GM21423 (cell line): ENCODE measurements around the gene HCN1.
"Not testable (repeated sequence)": the region's sequence is repeated elsewhere in the genome, so short reads cannot be mapped to it uniquely, and the experiment has no call there.

ENCODE experiments used
- ATAC-seq: cut with Tn5 transposase; IDR thresholded peaks from one replicate; pipeline ENCODE4 v1.9.1; 2021; ENCODE audit warnings: mild to moderate bottlenecking, moderate library complexity; ENCODE audit not compliant: unreplicated experiment

Gene HCN1

DNA sequence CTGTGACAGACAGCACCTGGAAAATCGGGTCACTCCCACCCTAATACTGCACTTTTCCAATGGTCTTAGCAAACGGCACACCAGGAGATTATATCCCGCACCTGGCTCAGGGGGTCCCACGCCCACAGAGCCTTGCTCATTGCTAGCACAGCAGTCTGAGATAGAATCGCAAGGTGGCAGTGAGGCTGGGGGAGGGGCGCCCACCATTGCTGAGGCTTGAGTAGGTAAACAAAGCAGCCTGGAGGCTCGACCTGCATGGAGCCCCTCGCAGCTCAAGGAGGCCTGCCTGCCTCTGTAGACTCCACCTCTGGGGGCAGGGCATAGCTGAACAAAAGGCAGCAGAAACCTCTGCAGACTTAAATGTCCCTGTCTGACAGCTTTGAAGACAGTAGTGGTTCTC, 383.6 kb downstream of the HCN1 start:
- ATAC-seq, result not testable (repeated sequence)

DNA sequence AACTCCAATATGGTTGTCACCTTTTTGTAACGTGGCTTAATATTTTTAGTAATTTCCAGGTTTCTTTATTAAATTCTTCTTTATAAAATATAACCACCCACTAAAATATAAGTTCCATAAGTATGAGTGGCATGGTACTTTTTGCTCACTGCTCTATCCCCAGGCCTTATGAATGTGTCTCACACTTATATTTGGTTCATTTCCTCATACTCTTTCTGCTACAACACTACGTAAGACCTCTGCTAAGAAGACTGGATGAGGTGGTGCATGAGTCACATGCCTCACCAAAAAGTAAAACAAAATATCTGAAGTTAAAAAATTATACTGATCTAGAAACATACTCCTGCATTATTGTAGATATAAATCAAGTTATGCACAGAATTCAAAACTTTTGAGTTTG, 400.9 kb downstream of the HCN1 start:
- ATAC-seq, result no peak

DNA sequence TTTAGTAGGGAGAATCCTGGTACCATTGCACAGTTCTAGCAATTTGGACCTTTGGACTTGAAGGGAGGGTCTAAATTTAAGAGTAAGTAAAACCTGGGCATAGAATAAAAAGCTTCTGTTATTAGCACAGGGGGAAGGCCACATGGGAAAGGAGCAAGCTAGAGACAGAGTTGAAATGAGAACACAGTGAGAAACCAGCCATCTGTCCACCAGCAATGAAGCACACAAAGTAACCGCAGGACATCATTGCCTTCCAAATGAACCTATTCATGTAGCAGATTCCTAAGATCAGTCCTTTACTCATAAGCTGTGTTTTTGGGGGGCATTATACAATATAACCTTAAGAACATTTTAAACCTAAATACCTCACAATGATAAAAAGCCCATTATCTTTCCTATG, 407.4 kb downstream of the HCN1 start:
- no peak for ATAC-seq

DNA sequence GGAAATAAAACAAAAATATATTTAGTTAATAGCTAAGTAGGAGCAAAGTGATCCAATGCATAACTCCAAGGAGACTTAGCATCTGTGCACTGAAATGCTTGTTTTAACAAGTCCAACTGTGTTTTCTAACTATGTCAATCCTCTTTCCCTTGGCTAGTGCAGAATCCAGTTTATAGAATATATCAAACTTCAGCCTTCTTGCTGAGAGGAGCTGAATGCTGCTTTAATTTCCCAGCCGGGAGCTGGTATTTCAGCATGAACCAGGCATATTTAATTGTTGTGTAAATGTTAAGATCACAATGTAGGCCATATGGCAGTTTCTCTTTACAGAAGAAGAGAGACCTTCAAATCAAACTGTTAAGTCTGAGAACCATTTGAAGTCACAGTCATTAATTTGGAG, 411.7 kb downstream of the HCN1 start:
- ATAC-seq, result no peak

DNA sequence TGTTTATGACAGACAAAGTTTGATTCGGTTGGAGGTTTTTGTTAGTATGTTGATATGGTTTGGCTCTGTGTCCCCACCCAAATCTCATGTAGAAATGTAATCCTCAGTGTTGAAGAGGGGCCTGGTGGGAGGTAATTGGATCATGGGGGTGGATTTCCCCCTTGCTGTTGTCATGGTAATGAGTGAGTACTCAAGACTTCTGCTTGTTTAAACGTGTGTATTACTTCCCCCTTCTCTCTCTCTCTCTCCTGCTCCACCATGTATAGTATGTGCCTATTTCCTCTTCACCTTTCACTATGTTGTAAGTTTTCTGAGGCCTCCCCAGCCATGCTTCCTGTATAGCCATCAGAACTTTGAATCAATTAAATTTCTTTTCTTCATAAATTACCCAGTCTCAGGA, 415.1 kb downstream of the HCN1 start:
- no peak for ATAC-seq

DNA sequence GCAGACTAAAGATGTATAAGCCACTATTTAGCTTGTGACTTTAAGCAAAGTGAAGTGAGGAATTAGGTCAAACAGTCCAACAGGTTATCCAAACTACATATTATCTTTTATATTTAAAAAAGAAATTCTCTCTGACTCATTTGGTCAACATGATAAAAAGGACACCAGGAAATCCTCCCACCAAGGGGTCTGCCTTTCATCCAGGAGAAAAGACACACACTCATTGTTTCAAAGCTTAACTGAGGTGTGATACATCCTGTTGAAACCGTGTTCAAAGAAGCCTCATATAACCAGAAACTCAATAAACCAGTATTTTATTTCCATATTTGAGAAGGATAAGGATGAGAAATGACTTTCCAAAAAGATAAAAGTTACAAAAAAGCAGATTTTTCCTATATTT, 417.1 kb downstream of the HCN1 start:
- ATAC-seq, result no peak

DNA sequence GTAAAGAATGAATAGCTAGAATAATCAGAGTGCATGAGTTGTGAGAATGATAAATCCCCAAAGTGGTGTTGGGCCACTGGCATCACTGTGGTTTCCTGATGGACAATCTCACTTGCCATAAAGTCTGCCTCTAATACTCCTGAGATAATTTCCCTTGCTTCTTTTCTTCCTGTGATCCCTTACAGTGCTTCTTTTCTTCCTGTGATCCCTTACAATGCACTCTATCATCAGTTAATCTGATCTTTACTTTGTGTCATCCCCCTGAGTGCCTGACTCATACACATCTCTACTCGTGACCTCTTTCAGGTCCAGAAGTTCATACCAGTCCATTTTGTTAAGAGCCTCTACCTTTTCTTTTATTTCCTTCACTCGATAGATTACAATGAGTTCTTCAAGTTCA, 418.3 kb downstream of the HCN1 start:
- ATAC-seq, result no peak

DNA sequence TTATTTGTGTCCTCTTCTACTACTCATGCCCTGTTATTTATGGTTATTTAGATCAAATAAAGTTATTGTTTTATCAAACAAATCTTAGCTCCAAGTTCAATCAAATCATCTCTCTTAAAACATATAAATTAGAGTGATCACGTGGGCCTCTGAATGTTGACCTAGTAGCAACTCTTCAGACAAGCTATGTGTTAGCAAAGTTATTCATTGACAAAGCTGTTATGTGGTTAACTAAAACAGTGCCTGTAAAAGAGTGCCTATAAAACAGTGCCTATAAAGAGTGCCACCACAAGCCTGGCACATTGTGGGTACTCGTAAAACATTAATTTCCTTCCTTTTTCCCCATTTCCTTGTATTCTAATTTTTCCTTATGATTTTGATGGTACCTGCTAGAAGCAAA, 421.9 kb downstream of the HCN1 start:
- ATAC-seq, result no peak

DNA sequence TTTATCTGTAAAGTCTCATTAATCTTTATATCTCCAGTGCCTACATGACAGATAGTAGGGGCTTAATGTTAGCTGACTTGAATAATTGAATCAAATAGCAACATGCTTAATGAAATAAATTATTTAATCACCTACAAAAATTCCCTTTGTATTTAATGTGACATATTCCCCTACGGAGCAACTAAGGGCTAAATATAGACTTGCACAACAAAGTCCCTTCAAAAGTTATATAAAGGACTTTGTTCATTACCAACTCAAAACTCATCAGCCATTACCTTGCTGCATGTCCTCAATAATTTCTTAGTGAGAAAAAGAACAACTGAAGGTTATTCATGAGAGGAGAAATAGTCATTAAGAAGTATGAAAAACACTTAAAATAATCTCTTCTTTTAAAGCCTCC, 424.6 kb downstream of the HCN1 start:
- ATAC-seq, result no peak

DNA sequence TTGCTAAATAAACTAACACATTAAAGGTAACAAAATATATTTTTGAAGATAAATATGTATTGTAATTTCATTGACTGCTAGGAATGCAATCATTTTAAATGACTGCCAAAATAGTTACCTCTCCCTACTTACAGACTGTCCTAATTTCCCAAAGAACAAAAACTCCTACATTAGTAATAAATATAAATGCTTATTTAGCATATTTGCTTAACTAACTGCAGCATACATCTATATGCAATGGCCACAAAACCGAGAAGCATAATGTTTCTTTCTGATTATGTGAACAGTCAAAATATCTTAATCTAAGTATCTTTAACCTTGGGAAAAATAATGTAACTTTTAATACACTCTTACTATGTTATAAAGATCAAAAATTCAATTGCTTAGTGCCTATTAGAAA, 431.7 kb downstream of the HCN1 start:
- no peak for ATAC-seq

DNA sequence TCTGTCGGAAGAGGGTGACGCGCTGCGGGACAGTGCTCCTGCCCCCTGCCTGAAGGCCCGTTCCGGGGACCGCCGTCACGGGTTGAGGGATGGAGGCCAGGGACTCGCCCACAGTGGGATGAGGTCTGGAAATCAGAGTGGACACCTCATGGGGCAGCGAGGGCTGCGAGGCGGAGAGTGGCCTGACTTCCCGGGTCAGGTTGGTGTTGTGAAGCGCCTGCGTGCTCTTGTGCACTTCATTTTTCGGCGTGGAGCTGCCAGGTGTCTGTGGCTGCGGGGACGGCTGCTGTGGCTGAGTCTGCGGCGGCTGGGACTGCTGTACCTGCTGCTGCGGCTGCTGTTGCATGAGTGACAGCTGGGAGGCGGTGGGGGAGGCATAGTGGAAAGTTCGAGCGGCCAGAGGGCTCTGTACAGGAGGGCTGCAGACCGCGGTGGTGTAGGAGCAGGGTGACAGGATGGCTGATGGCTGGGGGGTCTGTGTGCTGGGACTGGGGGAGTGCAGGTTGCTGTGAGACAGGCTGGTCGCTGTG, 434.1 kb downstream of the HCN1 start:
- no peak for ATAC-seq

DNA sequence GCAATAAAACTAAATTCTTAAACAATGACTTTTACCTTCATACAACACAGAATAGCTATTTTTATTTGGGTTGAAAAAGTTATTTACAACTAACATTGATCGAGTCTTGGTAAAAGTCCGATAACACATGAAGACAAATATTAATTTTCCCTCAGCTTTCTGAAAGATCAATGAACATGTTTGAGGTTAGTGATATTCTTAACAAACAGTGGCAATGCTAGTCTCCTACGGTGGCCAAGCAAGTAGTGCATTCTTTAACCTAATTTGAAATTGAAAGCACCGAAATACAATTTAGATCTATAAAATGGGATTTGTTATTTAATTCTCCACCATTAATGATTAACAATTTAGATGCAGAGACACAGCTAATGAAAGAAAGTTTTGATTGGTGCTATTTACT, 435.1 kb downstream of the HCN1 start:
- ATAC-seq, result no peak

DNA sequence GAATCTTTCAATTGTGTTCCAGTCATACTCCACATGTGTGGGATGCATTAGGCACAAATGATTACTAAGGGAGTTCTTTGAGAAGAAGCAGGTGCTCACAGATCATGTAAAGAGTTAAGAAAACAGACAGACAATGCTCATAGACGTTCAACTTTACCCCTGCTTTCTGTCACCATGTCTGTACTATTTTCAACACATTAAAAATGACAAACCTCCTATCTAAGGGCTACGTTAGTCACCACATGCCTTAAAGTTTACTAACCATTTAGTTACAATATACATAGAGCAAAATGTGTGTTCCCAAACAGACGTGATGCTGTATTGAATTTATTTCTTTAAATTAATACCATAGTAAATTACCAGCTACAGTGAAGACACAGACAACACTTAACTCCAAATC, 435.9 kb downstream of the HCN1 start:
- ATAC-seq, result no peak

DNA sequence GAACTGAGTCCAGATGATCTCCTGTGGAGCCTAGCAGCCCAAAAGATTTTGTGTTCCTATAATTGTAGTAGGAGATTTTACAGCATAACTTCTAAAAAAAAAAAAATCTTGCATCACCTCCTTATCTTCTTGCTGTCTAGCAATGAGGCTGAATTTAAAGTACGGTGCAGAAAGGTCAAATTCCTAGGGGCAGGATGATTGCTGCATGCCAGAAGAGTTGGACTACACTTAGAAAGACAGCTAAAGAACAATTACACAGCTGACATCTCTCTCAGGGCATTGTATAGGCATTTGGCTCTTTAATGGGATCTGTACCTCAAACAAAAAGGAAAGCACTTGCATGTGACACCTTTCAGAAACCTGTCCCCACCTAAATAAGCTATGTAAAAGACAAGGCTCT, 443.2 kb downstream of the HCN1 start:
- no peak for ATAC-seq

DNA sequence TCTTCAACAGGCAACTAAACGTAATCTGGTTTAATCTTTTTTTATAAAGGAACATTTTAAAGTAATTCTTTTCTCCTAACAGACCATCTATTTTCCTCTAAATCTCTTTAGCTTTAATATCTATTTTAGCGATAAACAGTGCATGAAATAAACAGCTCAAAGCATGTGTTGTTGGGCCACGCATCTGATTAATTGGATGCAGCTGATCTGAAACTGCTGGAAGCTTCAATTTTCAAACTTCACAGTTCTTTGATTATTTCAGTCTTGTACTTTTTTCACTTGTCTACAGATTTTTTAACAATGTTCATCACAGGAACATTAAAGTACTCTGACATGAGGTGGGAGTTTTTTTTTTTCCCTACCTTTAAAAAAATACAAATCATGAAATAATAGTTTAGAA, 443.6 kb downstream of the HCN1 start:
- ATAC-seq, result no peak

DNA sequence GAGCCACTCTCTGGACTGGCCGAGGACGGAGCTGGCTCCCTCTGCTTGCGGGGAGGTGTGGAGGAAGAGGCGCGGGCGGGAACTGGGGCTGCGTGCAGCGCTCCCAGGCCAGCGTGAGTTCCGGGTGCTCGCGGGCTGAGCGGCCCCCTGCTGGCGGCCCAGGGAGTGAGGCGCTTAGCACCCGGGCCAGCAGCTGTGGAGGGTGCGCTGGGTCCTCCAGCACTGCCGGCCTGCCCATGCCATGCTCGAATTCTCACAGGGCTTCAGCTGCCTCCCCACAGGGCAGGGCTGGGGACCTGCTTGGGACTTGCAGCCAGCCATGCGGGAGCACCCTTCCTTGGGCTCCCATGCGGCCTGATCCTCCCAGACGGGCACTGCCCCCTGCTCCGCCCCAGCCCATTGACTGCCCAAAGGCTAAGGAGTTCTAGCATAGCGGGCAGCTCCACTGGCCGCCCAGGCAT, 470.6 kb downstream of the HCN1 start:
- ATAC-seq, result no peak

DNA sequence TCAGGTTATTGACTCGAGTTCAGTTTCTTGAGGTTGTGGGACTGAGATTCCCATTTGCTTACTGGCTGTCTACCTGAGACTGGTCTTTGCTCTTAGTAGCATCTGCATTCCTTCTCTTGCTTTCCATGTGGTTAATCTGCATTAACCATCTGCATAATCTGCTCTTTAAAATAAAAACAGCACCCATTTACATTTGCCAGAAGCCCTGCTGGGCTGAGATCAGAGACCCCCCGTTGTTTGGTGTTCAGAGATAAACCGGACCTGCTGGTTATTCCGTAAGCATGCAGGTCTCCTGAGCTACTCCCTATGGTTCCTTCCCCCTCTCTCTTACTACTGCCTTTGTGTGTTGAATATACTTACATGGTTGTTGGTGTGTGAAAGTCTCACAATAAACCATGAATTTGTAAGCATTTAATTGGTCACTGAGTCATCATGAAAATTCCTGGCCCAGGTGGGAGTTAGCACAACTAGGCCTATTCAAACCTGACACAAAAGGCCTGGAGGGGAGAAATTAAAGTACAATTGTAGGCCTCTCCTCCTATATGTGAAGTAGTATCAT, 490.7 kb downstream of the HCN1 start:
- no peak for ATAC-seq
